ENCODE results near the gene ITK. TPM values are rescaled to one million over a fixed set of nuclear protein-coding genes. Genes with fewer than 3 reads are reported as not detected.
A peak's percentile ranks its signal among the peaks of the same experiment; 100 is the strongest.

Gene ITK
- total RNA-seq, 4 donors from 2014 or later, result 0.12 to 2.2 (median 0.35) TPM

DNA sequence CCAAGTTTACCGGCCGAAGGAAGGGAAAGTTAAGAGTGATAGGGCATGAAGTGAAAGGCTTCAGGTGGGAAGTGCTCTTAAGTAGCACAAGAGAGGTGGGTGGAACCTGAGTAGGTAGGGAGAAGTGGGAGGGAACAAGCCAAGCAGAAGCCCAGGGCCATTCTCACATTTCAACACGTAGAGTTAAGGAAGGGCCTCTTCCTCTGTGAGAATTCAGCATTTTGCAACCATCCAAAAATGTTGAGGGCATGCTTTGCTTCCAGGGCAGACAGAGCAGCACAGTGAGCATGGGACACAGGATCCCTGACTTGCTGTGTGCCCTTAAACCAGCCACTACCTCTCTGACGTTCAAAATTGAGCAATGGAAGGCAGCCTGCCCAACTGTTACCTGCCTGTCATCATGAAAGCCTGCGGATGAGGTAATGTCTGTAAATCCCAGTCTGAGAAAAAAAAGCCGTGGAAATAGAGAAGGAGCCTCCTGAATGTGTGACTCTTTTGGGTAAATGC, 88.6 kb downstream of the ITK start:
- Histone ChIP-seq H3K27ac (peak overlapping the region in 1 of 4 donors; percentile 73), H3K9me3 (no peaks in the 10 kb centered on the region), H3K4me3 (no peak overlapping the region), H3K27me3 (no peaks in the 10 kb centered on the region), H3K4me1 (peaks cover 8 to 14% of the 10 kb centered on the region in 2 donors), H3K36me3 (no peaks in the 10 kb centered on the region)
- TF ChIP-seq, protein P1, sequence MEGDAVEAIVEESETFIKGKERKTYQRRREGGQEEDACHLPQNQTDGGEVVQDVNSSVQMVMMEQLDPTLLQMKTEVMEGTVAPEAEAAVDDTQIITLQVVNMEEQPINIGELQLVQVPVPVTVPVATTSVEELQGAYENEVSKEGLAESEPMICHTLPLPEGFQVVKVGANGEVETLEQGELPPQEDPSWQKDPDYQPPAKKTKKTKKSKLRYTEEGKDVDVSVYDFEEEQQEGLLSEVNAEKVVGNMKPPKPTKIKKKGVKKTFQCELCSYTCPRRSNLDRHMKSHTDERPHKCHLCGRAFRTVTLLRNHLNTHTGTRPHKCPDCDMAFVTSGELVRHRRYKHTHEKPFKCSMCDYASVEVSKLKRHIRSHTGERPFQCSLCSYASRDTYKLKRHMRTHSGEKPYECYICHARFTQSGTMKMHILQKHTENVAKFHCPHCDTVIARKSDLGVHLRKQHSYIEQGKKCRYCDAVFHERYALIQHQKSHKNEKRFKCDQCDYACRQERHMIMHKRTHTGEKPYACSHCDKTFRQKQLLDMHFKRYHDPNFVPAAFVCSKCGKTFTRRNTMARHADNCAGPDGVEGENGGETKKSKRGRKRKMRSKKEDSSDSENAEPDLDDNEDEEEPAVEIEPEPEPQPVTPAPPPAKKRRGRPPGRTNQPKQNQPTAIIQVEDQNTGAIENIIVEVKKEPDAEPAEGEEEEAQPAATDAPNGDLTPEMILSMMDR (IDR thresholded peaks at IDR 0.05 in 4 of 5, conservative IDR thresholded peaks at IDR 0.05 in 1 of 5), result no peak
- TF ChIP-seq POLR2A (IDR thresholded peaks at IDR 0.05), result no peak
- DNase-seq, result no peak
- no peak for ATAC-seq
- intact Hi-C loops (cut with DNase I; ENCODE audit: low total_unique reads) (no loop called here), in situ Hi-C loops (cut with MboI; ENCODE audit: low sequenced_read_pairs in 4 of 4) (no loop called here)

DNA sequence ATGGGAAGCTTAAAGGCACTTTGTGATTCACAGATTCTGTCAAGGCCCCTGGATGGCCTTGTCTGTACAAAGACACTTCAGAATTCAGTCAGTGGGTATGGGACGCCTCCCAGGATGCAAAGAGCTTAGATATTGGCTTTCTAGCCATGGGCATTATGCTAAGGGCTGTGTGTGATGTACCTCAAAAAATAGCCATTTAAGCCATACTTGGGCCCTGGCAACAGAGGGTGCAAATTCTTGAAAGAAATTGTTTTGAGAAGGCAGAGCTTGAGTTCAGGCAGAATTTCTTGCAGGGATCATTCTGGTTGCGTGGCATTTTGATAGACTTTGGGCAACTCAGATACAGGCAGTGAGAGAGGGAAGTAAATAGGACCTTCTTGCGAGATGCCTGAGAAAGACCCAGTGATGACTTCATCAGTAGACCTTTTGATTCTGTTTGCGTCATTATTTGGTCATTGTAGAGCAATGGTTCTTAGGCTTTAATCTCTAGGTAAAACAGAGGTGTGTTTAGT, 89.2 kb downstream of the ITK start:
- Histone ChIP-seq H3K4me1 (peaks cover 8 to 14% of the 10 kb centered on the region in 2 donors), H3K4me3 (no peak overlapping the region), H3K27me3 (no peaks in the 10 kb centered on the region), H3K36me3 (no peaks in the 10 kb centered on the region), H3K27ac (no peak overlapping the region), H3K9me3 (no peaks in the 10 kb centered on the region)
- no peak for TF ChIP-seq POLR2A (IDR thresholded peaks at IDR 0.05)
- TF ChIP-seq, protein P1 (IDR thresholded peaks at IDR 0.05 in 4 of 5, conservative IDR thresholded peaks at IDR 0.05 in 1 of 5), result no peak
- DNase-seq (no peak), ATAC-seq (no peak)
- intact Hi-C loops (cut with DNase I; ENCODE audit: low total_unique reads) (no loop called here), in situ Hi-C loops (cut with MboI; ENCODE audit: low sequenced_read_pairs in 4 of 4) (no loop called here)

DNA sequence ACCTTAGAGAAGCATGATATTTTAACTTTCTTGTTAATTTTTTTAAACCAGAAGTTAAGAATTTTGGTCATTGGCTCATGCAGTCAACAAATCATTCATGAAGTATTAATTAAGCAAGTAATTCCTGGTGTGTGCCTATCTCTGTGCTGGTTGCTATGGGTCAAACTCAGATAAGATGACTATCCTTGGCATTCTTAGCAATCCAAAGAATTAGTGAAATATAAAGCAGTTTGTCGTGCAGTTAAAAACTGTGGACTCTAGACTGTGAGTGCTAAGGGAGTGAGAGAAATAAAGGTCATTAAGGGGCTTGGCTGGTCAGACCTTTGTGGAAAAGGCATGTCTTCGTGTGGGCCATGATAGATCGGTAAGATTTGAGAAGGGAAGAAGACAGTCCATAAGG, 90.1 kb downstream of the ITK start:
- Histone ChIP-seq H3K4me1 (peaks cover 8 to 14% of the 10 kb centered on the region in 2 donors), H3K27ac (no peak overlapping the region), H3K27me3 (no peaks in the 10 kb centered on the region), H3K4me3 (no peak overlapping the region), H3K9me3 (no peaks in the 10 kb centered on the region), H3K36me3 (no peaks in the 10 kb centered on the region)
- TF ChIP-seq, protein P1 (IDR thresholded peaks at IDR 0.05 in 4 of 5, conservative IDR thresholded peaks at IDR 0.05 in 1 of 5), result no peak
- no peak for TF ChIP-seq POLR2A (IDR thresholded peaks at IDR 0.05)
- intact Hi-C loops (cut with DNase I; ENCODE audit: low total_unique reads), result no loop called here
- DNase-seq (no peak), ATAC-seq (no peak)
- in situ Hi-C loops (cut with MboI; ENCODE audit: low sequenced_read_pairs in 4 of 4), result no loop called here

DNA sequence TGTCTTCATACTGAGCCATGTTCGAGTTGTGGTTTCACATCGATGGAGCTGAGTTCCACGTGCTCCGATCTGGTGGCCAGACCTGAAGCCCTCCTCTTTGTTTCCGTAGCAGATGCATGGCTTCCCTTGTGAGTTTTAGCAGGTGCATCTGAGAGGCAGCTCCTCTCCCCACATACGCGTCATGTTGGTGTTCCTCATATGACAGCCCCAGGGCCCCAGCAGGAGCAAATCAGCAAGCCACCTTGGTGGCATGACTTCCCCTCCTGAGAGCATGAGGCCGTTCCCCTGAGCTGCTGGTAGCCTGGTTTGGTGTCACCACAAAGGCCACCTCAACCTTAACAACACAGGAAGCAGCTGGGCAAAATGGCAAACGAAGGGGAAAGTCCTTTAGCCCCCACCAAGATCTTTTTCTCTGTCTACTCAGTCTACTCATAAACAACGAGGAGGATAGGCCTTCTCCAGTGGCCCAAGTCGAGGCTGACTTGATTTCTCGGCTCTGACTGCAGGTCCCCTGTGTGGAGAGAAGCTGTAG, 91.2 kb downstream of the ITK start:
- Histone ChIP-seq H3K9me3 (no peaks in the 10 kb centered on the region), H3K27me3 (no peaks in the 10 kb centered on the region), H3K4me1 (peaks cover 3 to 14% of the 10 kb centered on the region in 2 donors), H3K4me3 (no peak overlapping the region), H3K27ac (no peak overlapping the region), H3K36me3 (no peaks in the 10 kb centered on the region)
- in situ Hi-C loops (cut with MboI; ENCODE audit: low sequenced_read_pairs in 4 of 4) (no loop called here), intact Hi-C loops (cut with DNase I; ENCODE audit: low total_unique reads) (no loop called here)
- DNase-seq (no peak), ATAC-seq (no peak)
- no peak for TF ChIP-seq POLR2A (IDR thresholded peaks at IDR 0.05)
- TF ChIP-seq, protein P1 (IDR thresholded peaks at IDR 0.05 in 4 of 5, conservative IDR thresholded peaks at IDR 0.05 in 1 of 5), result no peak
